Liver (tissue), 9 donors: ENCODE results near the gene ITGB2. TPM values are rescaled to one million over a fixed set of nuclear protein-coding genes. Genes with fewer than 3 reads are reported as not detected.

ENCODE experiments used
- DNase-seq: peaks from one replicate; pipeline ENCODE4 v3.0.0-alpha.2; 2017; ENCODE audit warnings: low spot score
- H3K27ac ChIP-seq, 2 donors: one replicate each; pipeline ENCODE4 v1.7.0; 2013; ENCODE audit warnings: inconsistent platforms in 2 of 2, low read length in 2 of 2, control low read depth in 1 of 2, low read depth in 1 of 2, mild to moderate bottlenecking in 1 of 2
- H3K27me3 ChIP-seq, 4 donors: one replicate each; pipeline versions ENCODE4 v1.6.1 to v1.7.0; 2013; ENCODE audit warnings: low read length in 3 of 4, inconsistent platforms in 1 of 4, mild to moderate bottlenecking in 1 of 4, moderate library complexity in 1 of 4; ENCODE audit not compliant: control insufficient read depth in 4 of 4, insufficient read depth in 4 of 4
- H3K36me3 ChIP-seq, 4 donors: one replicate each; pipeline versions ENCODE4 v1.6.1 to v1.7.0; 2013; ENCODE audit warnings: low read length in 3 of 4, mild to moderate bottlenecking in 3 of 4, low read depth in 1 of 4, moderate library complexity in 1 of 4; ENCODE audit not compliant: control insufficient read depth in 4 of 4, insufficient read depth in 3 of 4
- H3K4me1 ChIP-seq, 4 donors: one replicate each; pipeline versions ENCODE4 v1.6.1 to v1.7.0; 2013; ENCODE audit warnings: low read length in 3 of 4, mild to moderate bottlenecking in 3 of 4, moderate library complexity in 1 of 4; ENCODE audit not compliant: control insufficient read depth in 4 of 4, insufficient read depth in 4 of 4
- H3K4me3 ChIP-seq, 3 donors: one replicate each; pipeline versions ENCODE4 v1.6.1 to v1.7.0; 2013; ENCODE audit warnings: low read length in 3 of 3, control low read depth in 1 of 3, low read depth in 1 of 3, mild to moderate bottlenecking in 1 of 3
- H3K9ac ChIP-seq, 2 donors: one replicate each; pipeline ENCODE4 v1.7.0; 2013; ENCODE audit warnings: low read length in 2 of 2, mild to moderate bottlenecking in 2 of 2, moderate library complexity in 2 of 2, control low read depth in 1 of 2, low read depth in 1 of 2
- H3K9me3 ChIP-seq, 4 donors: one replicate each; pipeline versions ENCODE4 v1.6.1 to v1.7.0; 2013; ENCODE audit warnings: low read length in 3 of 4; ENCODE audit not compliant: control insufficient read depth in 4 of 4
- ATF3 ChIP-seq: IDR thresholded peaks from 2 replicates; pipeline ENCODE4 v1.6.1; 2016; ENCODE audit warnings: antibody characterized with exemption
- EGR1 ChIP-seq, 2 donors: IDR thresholded peaks; 2 replicates each; pipeline ENCODE4 v1.6.1; 2016 to 2018; ENCODE audit warnings: antibody characterized with exemption in 2 of 2, low read depth in 2 of 2
- FOXA1 ChIP-seq: IDR thresholded peaks from 2 replicates; pipeline ENCODE4 v1.6.1; 2016; ENCODE audit warnings: antibody characterized with exemption
- FOXA2 ChIP-seq: IDR thresholded peaks from 2 replicates; pipeline ENCODE4 v1.6.1; 2016; ENCODE audit warnings: antibody characterized with exemption
- GABPA ChIP-seq, 2 donors: IDR thresholded peaks in 1 of 2; conservative IDR thresholded peaks in 1 of 2; 2 replicates each; pipeline ENCODE4 v1.6.1; 2016; ENCODE audit warnings: antibody characterized with exemption in 2 of 2, mild to moderate bottlenecking in 1 of 2, moderate library complexity in 1 of 2
- HNF4G ChIP-seq: IDR thresholded peaks from 2 replicates; pipeline ENCODE4 v1.6.1; 2016; ENCODE audit warnings: antibody characterized with exemption
- JUND ChIP-seq, 2 donors: IDR thresholded peaks; 2 replicates each; pipeline ENCODE4 v1.6.1; 2016; ENCODE audit warnings: antibody characterized with exemption in 2 of 2
- MAX ChIP-seq: IDR thresholded peaks from 2 replicates; pipeline ENCODE4 v1.6.1; 2016; ENCODE audit warnings: antibody characterized with exemption
- NR2F2 ChIP-seq: IDR thresholded peaks from 2 replicates; pipeline ENCODE4 v1.6.1; 2016; ENCODE audit warnings: antibody characterized with exemption
- RAD21 ChIP-seq, 2 donors: IDR thresholded peaks; 2 replicates each; pipeline ENCODE4 v1.6.1; 2016; ENCODE audit warnings: antibody characterized with exemption in 2 of 2, mild to moderate bottlenecking in 2 of 2
- REST ChIP-seq: IDR thresholded peaks from 2 replicates; pipeline ENCODE4 v1.6.1; 2016; ENCODE audit warnings: antibody characterized with exemption, mild to moderate bottlenecking
- RXRA ChIP-seq, 2 donors: IDR thresholded peaks; 2 replicates each; pipeline ENCODE4 v1.6.1; 2017 to 2018; ENCODE audit warnings: antibody characterized with exemption in 2 of 2, mild to moderate bottlenecking in 1 of 2
- SP1 ChIP-seq: IDR thresholded peaks from 2 replicates; pipeline ENCODE4 v1.6.1; 2018; ENCODE audit warnings: antibody characterized with exemption, mild to moderate bottlenecking
- TAF1 ChIP-seq: conservative IDR thresholded peaks from 2 replicates; pipeline ENCODE4 v1.6.1; 2016; ENCODE audit warnings: antibody characterized with exemption, mild to moderate bottlenecking
- YY1 ChIP-seq: IDR thresholded peaks from 2 replicates; pipeline ENCODE4 v1.6.1; 2016; ENCODE audit warnings: antibody characterized with exemption, mild to moderate bottlenecking
- ZBTB33 ChIP-seq: IDR thresholded peaks from 2 replicates; pipeline ENCODE4 v1.6.1; 2016; ENCODE audit warnings: antibody characterized with exemption
- WGBS: extraction: QIAGEN DNeasy Blood & Tissue Kit; methylation state at CpG from one replicate; pipeline ENCODE4 v1.1.7; 2013; 5-methylcytosine and 5-hydroxymethylcytosine counted together
- polyA plus RNA-seq, 2 donors: library from polyadenylated mRNA; stranded (reverse) in 1 of 2; unstranded in 1 of 2; fragments of 200-250 nt in 1 of 2; fragments of >200 nt in 1 of 2; fragmentation: Nextera tagmentation in 1 of 2; extraction: Ambion mirVana in 1 of 2; gene quantifications; one replicate each; pipeline versions ENCODE4 v1.2.1 to v1.2.3, GENCODE V29; 2013 to 2015
- total RNA-seq, 2 donors: library from RNA; depleted of rRNA; stranded (reverse); fragments of >200 nt; gene quantifications; one replicate each; pipeline ENCODE4 v1.2.3, GENCODE V29; 2014
- TF ChIP-seq, protein P1 (sequence below): fragments of 150-350 bp; IDR thresholded peaks from 2 replicates; pipeline ENCODE4 v1.5.1; 2017; ENCODE audit warnings: improper control_type of control experiment, low read depth, low read length; ENCODE audit not compliant: missing input control
- donor health status: healthy.
- donor health status: healthy.
- donor health status: healthy.
- donor health status: healthy.
- donor health status: healthy.

The ITGB2 gene
- total and polyA plus RNA-seq, 4 donors: 9.6 to 50.6 (median 28.7) TPM

DNA sequence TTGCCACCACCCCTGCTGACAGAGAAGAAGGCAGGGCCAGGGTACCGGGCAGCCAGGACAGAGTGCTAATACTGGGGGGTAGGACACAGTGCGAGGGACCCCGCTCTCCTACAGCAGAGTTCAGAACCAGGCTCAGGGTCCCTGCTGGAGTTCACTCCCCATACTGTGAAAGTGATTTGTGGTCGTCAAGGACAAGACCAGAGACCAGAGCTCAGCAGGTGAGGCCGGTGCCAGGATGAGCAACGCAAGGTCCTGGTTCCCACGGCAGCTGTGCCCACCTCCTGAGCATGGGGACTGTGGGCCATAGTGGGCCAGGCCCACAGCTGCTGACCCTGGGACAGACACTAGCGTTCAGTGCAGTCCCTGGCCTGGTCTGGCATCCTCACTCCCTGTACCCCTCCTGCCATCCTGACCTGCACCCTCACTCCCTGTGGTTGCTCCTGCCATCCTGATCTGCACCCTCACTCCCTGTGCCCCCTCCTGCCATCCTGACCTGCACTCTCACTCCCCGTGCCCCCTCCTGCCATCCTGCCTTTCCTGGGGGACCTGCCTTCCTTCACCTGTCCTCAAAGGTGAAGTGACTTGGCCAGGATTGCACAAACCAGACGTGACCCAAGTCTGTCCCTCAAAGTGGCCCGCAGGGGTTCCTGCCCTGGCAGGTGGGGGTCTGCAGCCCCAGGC is 33.4 kb downstream of the ITGB2 start:
- TF ChIP-seq GABPA (IDR thresholded peaks at IDR 0.05 in 1 of 2, conservative IDR thresholded peaks at IDR 0.05 in 1 of 2): no peak
- TF ChIP-seq FOXA1: no peak
- TF ChIP-seq JUND (IDR thresholded peaks at IDR 0.05): no peak
- TF ChIP-seq, protein P1, sequence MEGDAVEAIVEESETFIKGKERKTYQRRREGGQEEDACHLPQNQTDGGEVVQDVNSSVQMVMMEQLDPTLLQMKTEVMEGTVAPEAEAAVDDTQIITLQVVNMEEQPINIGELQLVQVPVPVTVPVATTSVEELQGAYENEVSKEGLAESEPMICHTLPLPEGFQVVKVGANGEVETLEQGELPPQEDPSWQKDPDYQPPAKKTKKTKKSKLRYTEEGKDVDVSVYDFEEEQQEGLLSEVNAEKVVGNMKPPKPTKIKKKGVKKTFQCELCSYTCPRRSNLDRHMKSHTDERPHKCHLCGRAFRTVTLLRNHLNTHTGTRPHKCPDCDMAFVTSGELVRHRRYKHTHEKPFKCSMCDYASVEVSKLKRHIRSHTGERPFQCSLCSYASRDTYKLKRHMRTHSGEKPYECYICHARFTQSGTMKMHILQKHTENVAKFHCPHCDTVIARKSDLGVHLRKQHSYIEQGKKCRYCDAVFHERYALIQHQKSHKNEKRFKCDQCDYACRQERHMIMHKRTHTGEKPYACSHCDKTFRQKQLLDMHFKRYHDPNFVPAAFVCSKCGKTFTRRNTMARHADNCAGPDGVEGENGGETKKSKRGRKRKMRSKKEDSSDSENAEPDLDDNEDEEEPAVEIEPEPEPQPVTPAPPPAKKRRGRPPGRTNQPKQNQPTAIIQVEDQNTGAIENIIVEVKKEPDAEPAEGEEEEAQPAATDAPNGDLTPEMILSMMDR: no peak
- no peak for TF ChIP-seq ATF3
- TF ChIP-seq SP1: no peak
- no peak for TF ChIP-seq RXRA (IDR thresholded peaks at IDR 0.05)
- TF ChIP-seq NR2F2: no peak
- no peak for TF ChIP-seq EGR1 (IDR thresholded peaks at IDR 0.05; ENCODE audit: low read depth in 2 of 2)
- no peak for TF ChIP-seq YY1
- 87% methylated on average over 11 of the region's 11 CpGs for WGBS
- no peaks in the 10 kb centered on the region for H3K9me3 ChIP-seq
- no peak overlapping the region for H3K9ac ChIP-seq
- H3K27ac ChIP-seq: no peak overlapping the region
- DNase-seq: no peak
- no peaks in the 10 kb centered on the region for H3K36me3 ChIP-seq
- no peak overlapping the region for H3K4me3 ChIP-seq
- peaks cover 18 to 51% (median 34%) of the 10 kb centered on the region in 4 donors for H3K4me1 ChIP-seq
- no peaks in the 10 kb centered on the region for H3K27me3 ChIP-seq

- H3K4me3 ChIP-seq: no peak overlapping the region
- TF ChIP-seq REST: no peak
- TF ChIP-seq NR2F2: no peak
- no peak for TF ChIP-seq SP1
- TF ChIP-seq JUND (IDR thresholded peaks at IDR 0.05): no peak
- no peak for TF ChIP-seq GABPA (IDR thresholded peaks at IDR 0.05 in 1 of 2, conservative IDR thresholded peaks at IDR 0.05 in 1 of 2)
- no peak for TF ChIP-seq ZBTB33
- TF ChIP-seq, protein P1: no peak
- no peak for TF ChIP-seq TAF1
- no peak for TF ChIP-seq EGR1 (IDR thresholded peaks at IDR 0.05; ENCODE audit: low read depth in 2 of 2)
- TF ChIP-seq HNF4G: no peak
- no peak for TF ChIP-seq ATF3
- TF ChIP-seq MAX: no peak
- no peak for TF ChIP-seq YY1
- no peak for TF ChIP-seq RXRA (IDR thresholded peaks at IDR 0.05)
- TF ChIP-seq FOXA2: no peak
- no peak for TF ChIP-seq RAD21 (IDR thresholded peaks at IDR 0.05)
- no peak for TF ChIP-seq FOXA1
- H3K36me3 ChIP-seq: no peaks in the 10 kb centered on the region
- peaks cover 18 to 52% (median 35%) of the 10 kb centered on the region in 4 donors for H3K4me1 ChIP-seq
- H3K9me3 ChIP-seq: no peaks in the 10 kb centered on the region
- H3K27me3 ChIP-seq: no peaks in the 10 kb centered on the region
- no peak for DNase-seq
- no peak overlapping the region for H3K9ac ChIP-seq
- 93% methylated on average over 44 of the region's 44 CpGs for WGBS
- H3K27ac ChIP-seq: peak overlapping the region in 1 of 2 donors; percentile 69
Observed at GRCh38 chr21:44886113-44887075, 34.3 kb downstream of the ITGB2 start.
